HCT116 (cell line): Measurements from ENCODE around the gene COL15A1. TPM values are rescaled to one million over a fixed set of nuclear protein-coding genes. Genes with fewer than 3 reads are reported as not detected.

Experiments used
- ATAC-seq: fragments of 200-7000 bp; cut with Tn5 transposase; 2 replicates; pipeline ENCODE4 v1.9.1; 2020; ENCODE audit warnings: mild to moderate bottlenecking, moderate library complexity
- BruUV-seq: library from RNA; stranded (reverse); fragments of 400-500 nt; replicated peaks from 2 replicates; lab custom pipeline; 2021; lab: Mats Ljungman, UMichigan
- CTCF ChIA-PET: fragments of 300-600 bp; sonication (Branson Sonifier 250); formaldehyde crosslinking; loops from one replicate; lab custom pipeline; 2021; ENCODE audit warnings: antibody characterized with exemption; lab: Charles Lee
- POLR2A ChIA-PET: fragments of 300-600, 350-600 bp; sonication (Branson Sonifier 250); formaldehyde crosslinking; loops from one replicate; lab custom pipeline; 2021; ENCODE audit warnings: antibody characterized with exemption; lab: Charles Lee
- RAD21 ChIA-PET, 2 experiments: fragments of 300-600 bp; sonication (Branson Sonifier 250); formaldehyde crosslinking; loops; one replicate each; lab custom pipeline; 2023; ENCODE audit warnings: low total read pairs in 2 of 2; ENCODE audit not compliant: uncharacterized antibody in 2 of 2, unreplicated experiment in 2 of 2, low non-redundant PET in 1 of 2; lab: Charles Lee
- DNase-seq: peaks from one replicate; pipeline ENCODE4 v3.0.0-alpha.2; 2010; ENCODE audit warnings: low read depth, low spot score
- H2AFZ ChIP-seq: fragments of 200-600 bp; shearing (Covaris generic), sonication (generic); 2 replicates; pipeline ENCODE4 v1.6.1; 2017; ENCODE audit warnings: low read depth, mixed run types, mixed read lengths, antibody characterized with exemption, low read length; ENCODE audit not compliant: poor library complexity, severe bottlenecking
- H3K27ac ChIP-seq: 2 replicates; pipeline ENCODE4 v1.5.1; 2012; ENCODE audit warnings: low read depth, low read length
- H3K27me3 ChIP-seq: fragments of 200-600 bp; sonication (generic); 2 replicates; pipeline ENCODE4 v1.6.1; 2016; ENCODE audit warnings: mixed run types, low read length, mixed read lengths; ENCODE audit not compliant: insufficient read depth
- H3K36me3 ChIP-seq, 2 experiments: fragments of 200-500 bp in 1 of 2; fragments of 200-600 bp in 1 of 2; sonication (Bioruptor generic) in 1 of 2; sonication (generic) in 1 of 2; 2 replicates each; pipeline versions ENCODE4 v1.5.1 to v1.6.1; 2014 to 2016; ENCODE audit warnings: low read length in 2 of 2, inconsistent platforms in 1 of 2, mixed read lengths in 1 of 2, mixed run types in 1 of 2; ENCODE audit not compliant: insufficient read depth in 2 of 2, control insufficient read depth in 1 of 2
- H3K4me1 ChIP-seq, 2 experiments: fragments of 200-600 bp in 1 of 2; sonication (generic) in 1 of 2; 2 replicates each; pipeline versions ENCODE4 v1.5.1 to v1.6.1; 2012 to 2017; ENCODE audit warnings: low read length in 2 of 2, inconsistent platforms in 1 of 2, mild to moderate bottlenecking in 1 of 2, mixed read lengths in 1 of 2, mixed run types in 1 of 2, moderate library complexity in 1 of 2; ENCODE audit not compliant: insufficient read depth in 2 of 2, control insufficient read depth in 1 of 2
- H3K4me2 ChIP-seq: fragments of 200-600 bp; sonication (generic); 2 replicates; pipeline ENCODE4 v1.6.1; 2017; ENCODE audit warnings: mixed run types, low read length, mixed read lengths
- H3K4me3 ChIP-seq, 2 experiments: fragments of 200-600 bp in 1 of 2; sonication (generic) in 1 of 2; replicated peaks in 1 of 2; 2 replicates each; pipeline ENCODE4 v1.5.1; 2011 to 2016; ENCODE audit warnings: low read length in 2 of 2, control low read depth in 1 of 2, low read depth in 1 of 2, mild to moderate bottlenecking in 1 of 2, mixed read lengths in 1 of 2, mixed run types in 1 of 2
- H3K79me2 ChIP-seq: fragments of 200-600 bp; sonication (generic); 2 replicates; pipeline ENCODE4 v1.6.1; 2017; ENCODE audit warnings: mild to moderate bottlenecking, mixed run types, low read length, moderate library complexity, mixed read lengths; ENCODE audit not compliant: insufficient read depth
- H3K9ac ChIP-seq: fragments of 200-600 bp; sonication (generic); 2 replicates; pipeline ENCODE4 v1.6.1; 2016; ENCODE audit warnings: low read length, mixed read lengths
- H3K9me2 ChIP-seq: fragments of 200-600 bp; sonication (generic), shearing (Covaris generic); 2 replicates; pipeline ENCODE4 v1.6.1; 2017; ENCODE audit warnings: mixed run types, mild to moderate bottlenecking, moderate library complexity; ENCODE audit not compliant: insufficient read depth
- H3K9me3 ChIP-seq, 2 experiments: fragments of 200-500 bp in 1 of 2; fragments of 200-600 bp in 1 of 2; sonication (Bioruptor generic) in 1 of 2; sonication (generic) in 1 of 2; 2 replicates each; pipeline ENCODE4 v1.6.1; 2014 to 2017; ENCODE audit warnings: low read length in 2 of 2, mixed read lengths in 2 of 2, inconsistent platforms in 1 of 2, low read depth in 1 of 2, mild to moderate bottlenecking in 1 of 2, mixed run types in 1 of 2, moderate library complexity in 1 of 2; ENCODE audit not compliant: control insufficient read depth in 1 of 2, insufficient read depth in 1 of 2
- H4K20me1 ChIP-seq: fragments of 200-600 bp; sonication (generic), shearing (Covaris generic); 2 replicates; pipeline ENCODE4 v1.6.1; 2017; ENCODE audit warnings: mixed run types, mild to moderate bottlenecking, moderate library complexity; ENCODE audit not compliant: insufficient read depth
- CBX3 ChIP-seq: IDR thresholded peaks from 2 replicates; pipeline ENCODE4 v1.6.1; 2012; ENCODE audit warnings: low read depth
- CEBPB ChIP-seq: IDR thresholded peaks from 2 replicates; pipeline ENCODE4 v1.6.1; 2012; ENCODE audit warnings: low read depth
- CTCF ChIP-seq, 3 experiments: fragments of 200-600 bp in 1 of 3; sonication (generic) in 1 of 3; IDR thresholded peaks in 2 of 3; conservative IDR thresholded peaks in 1 of 3; 2 replicates each; pipeline ENCODE4 v1.5.1; 2012 to 2017; ENCODE audit warnings: low read depth in 2 of 3, low read length in 2 of 3, antibody characterized with exemption in 1 of 3, borderline replicate concordance in 1 of 3, control low read depth in 1 of 3, mild to moderate bottlenecking in 1 of 3, mixed read lengths in 1 of 3, mixed run types in 1 of 3, moderate library complexity in 1 of 3; ENCODE audit not compliant: insufficient read depth in 1 of 3
- EGR1 ChIP-seq: IDR thresholded peaks from 2 replicates; pipeline ENCODE4 v1.6.1; 2012; ENCODE audit warnings: low read depth
- ELF1 ChIP-seq: IDR thresholded peaks from 2 replicates; pipeline ENCODE4 v1.6.1; 2012; ENCODE audit warnings: low read depth, borderline replicate concordance
- EZH2 ChIP-seq: fragments of 200-600 bp; sonication (generic); IDR thresholded peaks from 2 replicates; pipeline ENCODE4 v1.6.1; 2017; ENCODE audit warnings: antibody characterized with exemption, mixed run types
- EZH2phosphoT487 ChIP-seq: fragments of 200-600 bp; IDR thresholded peaks from 2 replicates; pipeline ENCODE4 v1.6.1; 2018; ENCODE audit warnings: antibody characterized with exemption, borderline replicate concordance
- FOSL1 ChIP-seq: IDR thresholded peaks from 2 replicates; pipeline ENCODE4 v1.6.1; 2012; ENCODE audit warnings: low read depth
- JUND ChIP-seq: IDR thresholded peaks from 2 replicates; pipeline ENCODE4 v1.6.1; 2012
- POLR2A ChIP-seq: IDR thresholded peaks from 2 replicates; pipeline ENCODE4 v1.7.0; 2011; ENCODE audit warnings: borderline replicate concordance; ENCODE audit not compliant: insufficient read depth, insufficient read length; ENCODE audit errors: extremely low read depth
- POLR2AphosphoS5 ChIP-seq: IDR thresholded peaks from 2 replicates; pipeline ENCODE4 v1.6.1; 2011; ENCODE audit warnings: mild to moderate bottlenecking, low read depth, low read length, moderate library complexity
- RAD21 ChIP-seq: IDR thresholded peaks from 2 replicates; pipeline ENCODE4 v1.6.1; 2012; ENCODE audit warnings: low read depth, mild to moderate bottlenecking
- SP1 ChIP-seq: IDR thresholded peaks from 2 replicates; pipeline ENCODE4 v1.6.1; 2012; ENCODE audit warnings: low read depth
- SRF ChIP-seq: IDR thresholded peaks from 2 replicates; pipeline ENCODE4 v1.6.1; 2012; ENCODE audit warnings: low read depth
- YY1 ChIP-seq: IDR thresholded peaks from 2 replicates; pipeline ENCODE4 v1.6.1; 2011; ENCODE audit warnings: low read length, low read depth, moderate library complexity, mild to moderate bottlenecking; ENCODE audit not compliant: insufficient replicate concordance; ENCODE audit errors: extremely low read depth
- ZFX ChIP-seq: fragments of 450-650 bp; IDR thresholded peaks from 2 replicates; pipeline ENCODE4 v1.6.1; 2017
- ZNF274 ChIP-seq: fragments of 200-500 bp; sonication (Bioruptor generic); IDR thresholded peaks from 2 replicates; pipeline ENCODE4 v1.6.1; 2014; ENCODE audit warnings: mild to moderate bottlenecking, low read depth, low read length, inconsistent platforms
- intact Hi-C: fragments of 100-400 bp; cut with micrococcal nuclease; formaldehyde crosslinking; loops from 2 replicates; pipeline ENCODE4 v1.10.0; 2022
- total RNA-seq: library from RNA; stranded (reverse); gene quantifications from one replicate; pipeline ENCODE4 v1.2.1, GENCODE V29; 2021; ENCODE audit not compliant: unreplicated experiment

The COL15A1 gene
- total RNA-seq, 1 experiment from 2014 or later: 0.15 TPM

DNA sequence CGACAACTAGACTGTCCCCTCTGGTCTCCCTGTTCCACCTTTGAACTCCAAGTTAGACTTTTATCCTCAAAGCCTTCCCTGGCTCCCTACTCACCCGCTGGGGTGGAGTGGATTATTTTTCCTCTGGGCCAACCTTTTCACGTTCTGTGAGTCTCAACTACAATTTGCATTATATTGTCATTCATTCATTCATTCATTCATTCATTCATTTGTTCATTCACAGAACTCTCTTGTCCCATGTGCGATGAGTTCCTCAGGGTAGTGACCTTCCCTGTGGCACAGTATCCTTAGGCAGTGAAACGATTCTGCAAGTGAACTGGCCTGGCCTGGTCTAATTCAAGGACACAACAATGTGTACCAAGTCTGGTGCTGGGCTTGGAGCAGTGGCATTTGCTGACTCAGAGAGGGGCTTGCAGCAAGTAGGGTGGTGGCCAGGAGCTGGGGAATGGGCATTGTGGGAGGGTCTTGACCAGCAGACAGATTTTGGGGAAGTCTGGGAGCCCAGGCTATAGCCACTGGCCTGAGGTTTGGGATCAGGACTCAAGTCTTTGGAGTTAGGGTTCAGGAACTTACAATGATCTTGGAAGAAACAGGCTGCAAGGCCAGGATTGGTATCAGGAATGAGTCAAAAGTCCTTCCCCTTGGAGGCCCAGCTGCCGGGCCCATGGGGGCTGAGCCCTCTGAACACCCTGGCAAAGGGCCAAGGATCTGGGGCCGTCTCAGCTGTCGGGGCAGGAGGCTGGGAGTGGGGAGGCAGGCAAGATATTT is 37.2 kb upstream of the COL15A1 start:
- Histone ChIP-seq H3K4me2 (no peak overlapping the region), H3K27ac (no peak overlapping the region), H2AFZ (no peak overlapping the region), H3K27me3 (no peaks in the 10 kb centered on the region), H3K36me3 (no peaks in the 10 kb centered on the region), H4K20me1 (no peaks in the 10 kb centered on the region), H3K4me3 (no peak overlapping the region), H3K4me1 (peaks cover 3 to 8% of the 10 kb centered on the region in 2 experiments; a peak in 3 of 4 replicates), H3K79me2 (no peaks in the 10 kb centered on the region), H3K9me3 (no peaks in the 10 kb centered on the region), H3K9ac (no peak overlapping the region), H3K9me2 (no peaks in the 10 kb centered on the region)
- ChIA-PET POLR2A (interaction anchor here (1.0 kb wide), 1 partner anchor 10 kb away, joined by 4 read pairs; no protein-coding TSS in a partner anchor), CTCF (interaction anchor here (1.2 kb wide), 1 partner anchor 59 kb away, joined by 3 read pairs; no protein-coding TSS in a partner anchor), RAD21 (no interaction called here)
- intact Hi-C loops: no loop called here
- TF ChIP-seq ZNF274 (no peak), CBX3 (no peak), SP1 (no peak), YY1 (no peak), EGR1 (no peak), SRF (no peak)
- no peak for ATAC-seq
- no peak for DNase-seq
- no TSS peak for BruUV-seq

GRCh38 chr9:98907055-98907454 is 36.7 kb upstream of the COL15A1 start:
- no peaks in the 10 kb centered on the region for H3K9me3 ChIP-seq
- no peak overlapping the region for H3K27ac ChIP-seq
- no TSS peak for BruUV-seq
- intact Hi-C loops: no loop called here
- POLR2A ChIA-PET: no interaction called here
- RAD21 ChIA-PET: no interaction called here
- no peak for DNase-seq
- H3K9ac ChIP-seq: no peak overlapping the region
- no peak overlapping the region for H3K4me3 ChIP-seq
- no peak overlapping the region for H2AFZ ChIP-seq
- H3K36me3 ChIP-seq: no peaks in the 10 kb centered on the region
- H3K27me3 ChIP-seq: no peaks in the 10 kb centered on the region
- H3K4me2 ChIP-seq: no peak overlapping the region
- H3K79me2 ChIP-seq: no peaks in the 10 kb centered on the region
- H3K4me1 ChIP-seq: peaks cover 3 to 8% of the 10 kb centered on the region in 2 experiments; a peak in 3 of 4 replicates
- no peaks in the 10 kb centered on the region for H4K20me1 ChIP-seq
- CTCF ChIA-PET: interaction anchor here (1.2 kb wide), 1 partner anchor 59 kb away, joined by 3 read pairs; no protein-coding TSS in a partner anchor
- ATAC-seq: no peak
- no peaks in the 10 kb centered on the region for H3K9me2 ChIP-seq
- TF ChIP-seq ELF1: no peak
- no peak for TF ChIP-seq ZFX
- TF ChIP-seq JUND: no peak
- TF ChIP-seq SP1: no peak
- TF ChIP-seq FOSL1: no peak
- TF ChIP-seq EGR1: no peak
- TF ChIP-seq CTCF (IDR thresholded peaks at IDR 0.05 in 2 of 3, conservative IDR thresholded peaks at IDR 0.05 in 1 of 3; ENCODE audit: borderline replicate concordance in 1 of 3, insufficient read depth in 1 of 3, low read depth in 2 of 3, low read length in 2 of 3): no peak
- TF ChIP-seq CBX3: no peak
- no peak for TF ChIP-seq EZH2phosphoT487
- TF ChIP-seq POLR2A: no peak
- TF ChIP-seq YY1: no peak
- TF ChIP-seq EZH2: no peak
- TF ChIP-seq SRF: no peak
- TF ChIP-seq CEBPB: no peak
- no peak for TF ChIP-seq RAD21
- no peak for TF ChIP-seq POLR2AphosphoS5
- TF ChIP-seq ZNF274: no peak
